HG03060 (cell line): ENCODE measurements around the gene THUMPD1.
"Not testable (repeated sequence)": the region's sequence is repeated elsewhere in the genome, so short reads cannot be mapped to it uniquely, and the experiment has no call there.

Experiments used
- ATAC-seq: cut with Tn5 transposase; IDR thresholded peaks from one replicate; pipeline ENCODE4 v1.9.1; 2021; ENCODE audit warnings: low read depth, moderate number of reproducible peaks; ENCODE audit not compliant: unreplicated experiment

The THUMPD1 gene

DNA sequence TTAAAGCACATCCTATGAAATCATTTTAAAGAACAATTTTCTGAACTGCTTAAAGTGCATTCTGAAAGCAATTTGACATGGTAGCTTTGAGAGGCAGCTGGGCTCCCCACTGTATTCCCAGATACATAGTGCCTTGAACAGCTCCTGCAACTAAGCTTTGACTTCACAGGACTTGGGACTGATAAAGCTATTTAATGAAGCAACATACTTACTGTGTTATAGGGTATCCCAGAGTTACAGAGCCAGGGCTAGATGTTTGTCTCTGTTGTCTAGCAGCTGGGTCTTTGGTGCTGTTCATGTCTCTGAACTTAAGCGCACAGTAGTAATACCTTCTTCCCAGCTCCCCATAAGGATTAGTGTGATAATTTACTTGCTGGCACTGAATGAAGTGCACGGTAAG, 45.0 kb downstream of the THUMPD1 start:
- no peak for ATAC-seq

DNA sequence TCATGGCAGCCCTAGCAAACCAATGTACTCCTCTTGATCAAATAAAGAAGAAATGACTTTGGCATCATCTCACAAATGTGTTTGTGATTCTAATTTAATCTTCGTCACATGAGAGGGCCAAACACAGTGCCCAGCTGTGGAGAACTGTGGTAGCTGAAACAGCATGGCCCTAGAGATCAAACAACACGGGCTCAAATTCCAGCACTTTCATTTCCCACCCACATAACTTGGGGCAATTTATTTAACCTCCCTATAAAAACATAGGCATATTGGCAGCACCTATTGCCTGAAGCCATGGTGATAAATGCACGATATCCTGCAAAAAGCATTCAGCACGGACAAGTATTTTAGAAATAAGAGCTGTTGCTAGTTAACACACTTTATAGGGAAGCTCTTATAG, 46.6 kb downstream of the THUMPD1 start:
- ATAC-seq = no peak

- not testable (repeated sequence) for ATAC-seq
Measured at GRCh38 chr16:20694096-20694495, 47.5 kb downstream of the THUMPD1 start.

GRCh38 chr16:20689668-20690067, 52.0 kb downstream of the THUMPD1 start:
- no peak for ATAC-seq

DNA sequence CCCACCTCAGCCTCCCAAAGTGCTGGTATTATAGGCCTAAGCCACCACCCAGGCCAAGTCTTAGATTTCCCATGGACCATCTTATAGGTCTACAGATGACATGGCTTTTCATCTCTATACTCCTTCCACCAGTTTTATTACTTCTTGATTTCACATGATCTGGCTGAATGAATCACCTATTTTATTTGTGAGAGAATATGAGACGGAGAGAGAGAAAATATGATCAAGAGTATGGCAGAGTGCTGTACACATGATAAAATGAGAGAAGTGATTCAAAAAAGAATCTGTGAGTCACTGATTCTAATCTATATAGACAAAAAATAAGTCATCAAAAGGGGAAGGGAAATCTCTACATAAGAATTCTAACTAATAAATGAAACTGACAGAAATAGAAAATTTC, 57.8 kb downstream of the THUMPD1 start:
- no peak for ATAC-seq
